CD4-positive, alpha-beta memory T cell (primary cell): ENCODE data around the gene PCMT1. TPM values are rescaled to one million over a fixed set of nuclear protein-coding genes. Genes with fewer than 3 reads are reported as not detected.

Experiments used
- CTCF ChIA-PET: fragments of 350-600 bp; sonication (Branson Sonifier 250); formaldehyde crosslinking; loops from one replicate; lab custom pipeline; 2021; ENCODE audit warnings: inconsistent platforms; ENCODE audit not compliant: partially characterized antibody; lab: Charles Lee
- POLR2A ChIA-PET: fragments of 350-600 bp; sonication (Branson Sonifier 250); formaldehyde crosslinking; loops from one replicate; lab custom pipeline; 2021; ENCODE audit not compliant: partially characterized antibody; lab: Charles Lee
- DNase-seq, 5 donors: peaks; one replicate each; pipeline versions ENCODE4 v3.0.0 to v3.0.0-alpha.2; 2020 to 2022; ENCODE audit warnings: mixed read lengths in 1 of 5
- H3K27ac ChIP-seq: one replicate; pipeline ENCODE4 v1.7.0; 2013; ENCODE audit warnings: low read depth, low read length
- H3K27me3 ChIP-seq: 2 replicates; pipeline ENCODE4 v1.7.0; 2013; ENCODE audit warnings: mild to moderate bottlenecking, low read length, moderate library complexity; ENCODE audit not compliant: insufficient read depth
- H3K36me3 ChIP-seq: 2 replicates; pipeline ENCODE4 v1.7.0; 2013; ENCODE audit warnings: mild to moderate bottlenecking, low read length, moderate library complexity; ENCODE audit not compliant: insufficient read depth
- H3K4me1 ChIP-seq: 2 replicates; pipeline ENCODE4 v1.7.0; 2013; ENCODE audit warnings: mild to moderate bottlenecking, low read length, moderate library complexity; ENCODE audit not compliant: insufficient read depth
- H3K4me3 ChIP-seq, 2 donors: one replicate each; pipeline ENCODE4 v1.7.0; 2013; ENCODE audit warnings: low read length in 2 of 2, mild to moderate bottlenecking in 1 of 2
- H3K9me3 ChIP-seq, 2 donors: one replicate each; pipeline ENCODE4 v1.7.0; 2013; ENCODE audit warnings: low read length in 2 of 2, control low read depth in 1 of 2; ENCODE audit not compliant: control insufficient read depth in 1 of 2
- H3K27ac Mint-ChIP-seq, 7 donors: one replicate each; pipeline ENCODE4 v1.8.0; 2020 to 2021; ENCODE audit warnings: mixed read lengths in 7 of 7, mild to moderate bottlenecking in 6 of 7, inconsistent platforms in 3 of 7, moderate library complexity in 3 of 7
- H3K27me3 Mint-ChIP-seq, 2 donors: one replicate each; pipeline ENCODE4 v1.8.0; 2020 to 2021; ENCODE audit warnings: mixed read lengths in 2 of 2
- H3K36me3 Mint-ChIP-seq, 2 donors: one replicate each; pipeline ENCODE4 v1.8.0; 2020 to 2021; ENCODE audit warnings: mixed read lengths in 2 of 2, inconsistent platforms in 1 of 2, mild to moderate bottlenecking in 1 of 2
- H3K4me1 Mint-ChIP-seq, 4 donors: one replicate each; pipeline ENCODE4 v1.8.0; 2020 to 2021; ENCODE audit warnings: mixed read lengths in 4 of 4, mild to moderate bottlenecking in 1 of 4
- H3K4me3 Mint-ChIP-seq, 8 donors: one replicate each; pipeline ENCODE4 v1.8.0; 2020 to 2021; ENCODE audit warnings: mixed read lengths in 8 of 8, mild to moderate bottlenecking in 7 of 8, moderate library complexity in 6 of 8, inconsistent platforms in 3 of 8
- H3K9me3 Mint-ChIP-seq, 8 donors: one replicate each; pipeline ENCODE4 v1.8.0; 2020 to 2021; ENCODE audit warnings: mixed read lengths in 8 of 8, mild to moderate bottlenecking in 5 of 8, inconsistent platforms in 3 of 8, moderate library complexity in 1 of 8
- intact Hi-C: fragments of 100-400 bp; cut with micrococcal nuclease; formaldehyde crosslinking; loops from one replicate; pipeline ENCODE4 v1.15.1; 2023
- polyA plus RNA-seq, 2 donors: library from polyadenylated mRNA; unstranded; fragments of 300-500 nt; fragmentation: Illumina TruSeq; gene quantifications; one replicate each; pipeline ENCODE4 v1.2.3, GENCODE V29; 2021
- total RNA-seq, 2 experiments: library from RNA; stranded (reverse); gene quantifications; one replicate each; pipeline ENCODE4 v1.2.3, GENCODE V29; 2021

PCMT1 gene
- total and polyA plus RNA-seq, 4 experiments from 2014 or later, result 50.8 to 196 (median 100) TPM

DNA sequence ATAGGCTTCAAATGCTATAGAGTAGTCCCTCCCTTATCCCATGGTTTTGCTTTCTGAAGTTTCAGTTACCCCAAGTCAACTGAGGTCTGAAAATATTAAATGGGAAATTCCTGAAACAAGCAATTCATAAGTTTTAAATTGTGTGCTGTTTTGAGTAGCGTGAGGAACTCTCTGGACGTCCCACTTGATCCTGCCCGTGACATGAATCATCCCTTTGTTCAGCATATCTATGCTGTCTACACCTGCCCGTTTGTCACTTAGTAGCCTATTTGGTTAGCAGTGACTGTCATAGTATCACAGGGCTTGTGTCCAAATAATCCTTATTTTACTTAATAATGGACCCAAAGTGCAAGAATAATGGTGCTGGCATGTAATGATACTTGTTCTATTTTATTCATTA is 5.0 kb downstream of the PCMT1 start:
- no peaks in the 10 kb centered on the region for H3K9me3 ChIP-seq
- peaks cover 49% of the 10 kb centered on the region for H3K4me1 ChIP-seq
- Mint-ChIP-seq H3K27me3 (no peaks in the 10 kb centered on the region), H3K9me3 (no peaks in the 10 kb centered on the region), H3K4me1 (peaks cover 18 to 34% (median 26%) of the 10 kb centered on the region in 4 donors), H3K36me3 (peaks cover 4 to 11% of the 10 kb centered on the region in 2 donors), H3K4me3 (no peak overlapping the region), H3K27ac (no peak overlapping the region)
- H3K36me3 ChIP-seq, result no peaks in the 10 kb centered on the region
- ChIA-PET POLR2A (interaction anchor here (0.8 kb wide), 1 partner anchor 36 kb away, joined by 3 read pairs; no protein-coding TSS in a partner anchor), CTCF (no interaction called here)
- intact Hi-C loops, result no loop called here
- no peak overlapping the region for H3K27ac ChIP-seq
- no peak overlapping the region for H3K4me3 ChIP-seq
- H3K27me3 ChIP-seq, result no peaks in the 10 kb centered on the region
- DNase-seq, result no peak

DNA sequence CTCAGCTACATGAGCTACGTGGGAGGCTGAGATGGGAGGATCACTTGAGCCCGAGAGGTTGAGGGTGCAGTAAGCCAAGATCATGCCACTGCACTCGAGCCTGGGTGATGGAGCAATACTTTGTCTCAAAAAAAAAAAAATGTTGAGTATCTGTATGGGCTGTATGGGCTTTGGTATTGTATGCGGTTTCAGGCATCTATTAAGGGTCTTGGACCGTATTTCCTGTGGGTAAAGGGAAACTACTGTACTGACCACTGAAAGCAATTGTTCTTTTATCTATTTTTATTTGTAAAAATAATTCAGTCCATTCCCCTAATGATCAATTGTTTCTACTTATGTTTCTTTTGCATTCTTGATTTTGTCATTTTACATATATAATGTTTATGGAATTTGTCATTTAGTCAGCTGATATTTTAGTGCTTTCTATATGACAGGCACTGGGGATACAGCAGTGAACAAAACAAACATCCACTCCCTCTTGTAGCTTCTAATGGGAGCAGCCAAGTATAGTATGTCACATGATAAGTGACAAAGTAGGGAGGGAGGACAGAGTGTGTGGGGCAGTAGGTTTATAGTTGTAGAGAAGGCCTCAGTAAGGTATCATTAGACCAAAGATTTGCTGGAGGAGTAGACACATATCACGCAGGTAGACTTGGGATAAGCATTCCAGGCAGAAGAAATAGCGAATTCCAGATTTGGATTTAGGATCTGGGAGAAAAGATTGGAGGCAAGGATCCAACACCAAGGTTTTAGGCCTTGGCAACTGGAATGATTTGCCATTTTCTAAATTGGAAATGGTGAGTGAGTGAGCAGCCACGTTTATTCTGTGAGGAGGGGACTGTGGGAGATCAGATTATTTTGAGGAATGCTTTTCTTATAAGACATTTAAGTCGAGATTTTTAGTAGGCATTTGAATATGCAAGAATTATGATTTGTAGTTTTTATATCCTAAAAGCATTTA is 6.0 kb downstream of the PCMT1 start:
- ChIA-PET POLR2A (no interaction called here), CTCF (interaction anchor here (2.1 kb wide), 1 partner anchor 12 kb away, joined by 4 read pairs; no protein-coding TSS in a partner anchor)
- H3K4me3 Mint-ChIP-seq, result no peak overlapping the region
- peak overlapping the region in 4 of 7 donors; percentile 1 to 47 (median 8) for H3K27ac Mint-ChIP-seq
- intact Hi-C loops, result no loop called here
- peaks cover 44% of the 10 kb centered on the region for H3K4me1 ChIP-seq
- H3K36me3 ChIP-seq, result peaks cover 5% of the 10 kb centered on the region
- no peaks in the 10 kb centered on the region for H3K9me3 Mint-ChIP-seq
- no peaks in the 10 kb centered on the region for H3K27me3 Mint-ChIP-seq
- H3K36me3 Mint-ChIP-seq, result peaks cover 10 to 15% of the 10 kb centered on the region in 2 donors
- no peaks in the 10 kb centered on the region for H3K9me3 ChIP-seq
- H3K27me3 ChIP-seq, result no peaks in the 10 kb centered on the region
- no peak overlapping the region for H3K4me3 ChIP-seq
- no peak for DNase-seq
- H3K27ac ChIP-seq, result no peak overlapping the region
- peaks cover 21 to 25% (median 24%) of the 10 kb centered on the region in 4 donors for H3K4me1 Mint-ChIP-seq

DNA sequence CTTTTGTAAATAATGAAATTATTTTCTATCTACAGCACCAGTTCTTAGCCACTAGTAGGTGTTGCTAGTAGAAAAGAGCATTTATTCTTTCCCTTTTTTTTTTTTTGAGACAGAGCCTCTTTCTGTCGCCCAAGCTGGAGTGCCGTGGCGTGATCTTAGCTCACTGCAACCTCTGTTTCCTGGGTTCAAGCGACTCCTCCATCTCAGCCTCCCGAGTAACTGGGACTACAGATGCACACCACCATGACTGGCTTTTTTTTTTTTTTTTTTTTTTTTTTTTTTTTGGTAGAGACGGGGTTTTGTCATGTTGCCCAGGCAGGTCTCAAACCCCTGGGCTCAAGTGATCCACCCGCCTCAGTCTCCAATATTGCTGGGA is 6.7 kb downstream of the PCMT1 start:
- ChIA-PET POLR2A (interaction anchor here (0.9 kb wide), 1 partner anchor 39 kb away, joined by 3 read pairs; no protein-coding TSS in a partner anchor), CTCF (interaction anchor here (0.7 to 2.1 kb wide), 2 partner anchors 12 to 763 kb away, joined by 4 to 5 read pairs; no protein-coding TSS in a partner anchor)
- Histone ChIP-seq H3K36me3 (peaks cover 5% of the 10 kb centered on the region), H3K9me3 (no peaks in the 10 kb centered on the region), H3K27ac (no peak overlapping the region), H3K27me3 (no peaks in the 10 kb centered on the region), H3K4me3 (no peak overlapping the region), H3K4me1 (peaks cover 37% of the 10 kb centered on the region)
- no peaks in the 10 kb centered on the region for H3K27me3 Mint-ChIP-seq
- H3K4me1 Mint-ChIP-seq, result peaks cover 17 to 27% (median 23%) of the 10 kb centered on the region in 4 donors
- no peak for DNase-seq
- no peak overlapping the region for H3K4me3 Mint-ChIP-seq
- intact Hi-C loops, result no loop called here
- H3K9me3 Mint-ChIP-seq, result no peaks in the 10 kb centered on the region
- peaks cover 10 to 17% of the 10 kb centered on the region in 2 donors for H3K36me3 Mint-ChIP-seq
- H3K27ac Mint-ChIP-seq, result no peak overlapping the region

GRCh38 chr6:149761438-149761837 is 11.9 kb downstream of the PCMT1 start:
- Histone ChIP-seq H3K4me1 (no peaks in the 10 kb centered on the region), H3K4me3 (no peak overlapping the region), H3K27me3 (no peaks in the 10 kb centered on the region), H3K9me3 (no peaks in the 10 kb centered on the region), H3K36me3 (peaks cover 9% of the 10 kb centered on the region), H3K27ac (no peak overlapping the region)
- no peak overlapping the region for H3K4me3 Mint-ChIP-seq
- peak overlapping the region in 1 of 7 donors; percentile 7 for H3K27ac Mint-ChIP-seq
- H3K27me3 Mint-ChIP-seq, result no peaks in the 10 kb centered on the region
- POLR2A ChIA-PET, result no interaction called here
- H3K36me3 Mint-ChIP-seq, result peaks cover 17 to 24% of the 10 kb centered on the region in 2 donors
- H3K4me1 Mint-ChIP-seq, result peaks cover 5 to 27% (median 18%) of the 10 kb centered on the region in 4 donors
- CTCF ChIA-PET, result no interaction called here
- intact Hi-C loops, result no loop called here
- DNase-seq, result no peak
- peaks cover 0 to 5% (median under 1%) of the 10 kb centered on the region in 8 donors for H3K9me3 Mint-ChIP-seq

- peaks cover 6 to 23% (median 15%) of the 10 kb centered on the region in 4 donors for H3K4me1 Mint-ChIP-seq
- H3K9me3 Mint-ChIP-seq, result peaks cover 0 to 7% (median 2%) of the 10 kb centered on the region in 8 donors
- DNase-seq, result no peak
- H3K27ac Mint-ChIP-seq, result no peak overlapping the region
- H3K4me3 ChIP-seq, result no peak overlapping the region
- peaks cover 9% of the 10 kb centered on the region for H3K36me3 ChIP-seq
- no peaks in the 10 kb centered on the region for H3K9me3 ChIP-seq
- H3K27ac ChIP-seq, result no peak overlapping the region
- ChIA-PET CTCF (interaction anchor here (1.1 kb wide), 1 partner anchor 9 kb away, joined by 3 read pairs; no protein-coding TSS in a partner anchor), POLR2A (no interaction called here)
- H3K27me3 ChIP-seq, result no peaks in the 10 kb centered on the region
- no peaks in the 10 kb centered on the region for H3K4me1 ChIP-seq
- H3K27me3 Mint-ChIP-seq, result no peaks in the 10 kb centered on the region
- intact Hi-C loops, result no loop called here
- H3K4me3 Mint-ChIP-seq, result no peak overlapping the region
- peaks cover 26 to 31% of the 10 kb centered on the region in 2 donors for H3K36me3 Mint-ChIP-seq
Observed at GRCh38 chr6:149763866-149764265, 14.3 kb downstream of the PCMT1 start.

GRCh38 chr6:149766156-149766769 is 16.7 kb downstream of the PCMT1 start:
- ChIA-PET CTCF (no interaction called here), POLR2A (no interaction called here)
- Mint-ChIP-seq H3K27ac (no peak overlapping the region), H3K27me3 (no peaks in the 10 kb centered on the region), H3K4me1 (peaks cover 9 to 18% (median 11%) of the 10 kb centered on the region in 4 donors), H3K4me3 (no peak overlapping the region), H3K9me3 (peaks cover 0 to 7% (median 2%) of the 10 kb centered on the region in 8 donors), H3K36me3 (peaks cover 19 to 26% of the 10 kb centered on the region in 2 donors)
- H3K36me3 ChIP-seq, result peaks cover 4% of the 10 kb centered on the region
- no peak overlapping the region for H3K27ac ChIP-seq
- no peaks in the 10 kb centered on the region for H3K9me3 ChIP-seq
- intact Hi-C loops, result no loop called here
- H3K27me3 ChIP-seq, result no peaks in the 10 kb centered on the region
- no peaks in the 10 kb centered on the region for H3K4me1 ChIP-seq
- DNase-seq, result no peak
- no peak overlapping the region for H3K4me3 ChIP-seq

GRCh38 chr6:149769676-149770075 is 20.1 kb downstream of the PCMT1 start:
- Mint-ChIP-seq H3K27me3 (no peaks in the 10 kb centered on the region), H3K36me3 (peaks cover 16 to 29% of the 10 kb centered on the region in 2 donors), H3K4me1 (peaks cover 0 to 9% (median 5%) of the 10 kb centered on the region in 4 donors), H3K4me3 (no peak overlapping the region), H3K9me3 (peaks cover 0 to 7% (median 2%) of the 10 kb centered on the region in 8 donors), H3K27ac (peak overlapping the region in 2 of 7 donors; percentile 31 to 51)
- Histone ChIP-seq H3K4me1 (no peaks in the 10 kb centered on the region), H3K4me3 (no peak overlapping the region), H3K9me3 (no peaks in the 10 kb centered on the region), H3K36me3 (peaks cover 4% of the 10 kb centered on the region), H3K27me3 (no peaks in the 10 kb centered on the region), H3K27ac (no peak overlapping the region)
- ChIA-PET POLR2A (no interaction called here), CTCF (interaction anchor here (1.3 kb wide), 1 partner anchor 46 kb away, joined by 4 read pairs; no protein-coding TSS in a partner anchor)
- no peak for DNase-seq
- intact Hi-C loops, result no loop called here
